H9 (cell line): ENCODE data around the gene TARBP2. TPM values are rescaled to one million over a fixed set of nuclear protein-coding genes. Genes with fewer than 3 reads are reported as not detected.

Source experiments
- DNase-seq: peaks from one replicate; pipeline ENCODE4 v3.0.0-alpha.2; 2017
- H2AFZ ChIP-seq: one replicate; pipeline ENCODE4 v1.6.1; 2013; ENCODE audit warnings: mild to moderate bottlenecking, low read length, control low read depth, moderate library complexity
- H2AK5ac ChIP-seq: 2 replicates; pipeline ENCODE4 v1.6.1; 2013; ENCODE audit warnings: low read length, control low read depth, mixed read lengths; ENCODE audit not compliant: insufficient read length
- H2BK120ac ChIP-seq: one replicate; pipeline ENCODE4 v1.6.1; 2013; ENCODE audit warnings: low read depth, mild to moderate bottlenecking, low read length, control low read depth, inconsistent platforms; ENCODE audit not compliant: poor library complexity, severe bottlenecking
- H2BK12ac ChIP-seq: 2 replicates; pipeline ENCODE4 v1.6.1; 2013; ENCODE audit warnings: low read length, control low read depth, mixed read lengths, low read depth; ENCODE audit not compliant: insufficient read length
- H2BK15ac ChIP-seq: 2 replicates; pipeline ENCODE4 v1.6.1; 2013; ENCODE audit warnings: low read depth, low read length, control low read depth
- H2BK20ac ChIP-seq: one replicate; pipeline ENCODE4 v1.6.1; 2013; ENCODE audit warnings: low read depth, mild to moderate bottlenecking, low read length, control low read depth, inconsistent platforms; ENCODE audit not compliant: poor library complexity, severe bottlenecking
- H2BK5ac ChIP-seq: 2 replicates; pipeline ENCODE4 v1.6.1; 2013; ENCODE audit warnings: low read length, control low read depth, mixed read lengths; ENCODE audit not compliant: insufficient read length
- H3K14ac ChIP-seq: 2 replicates; pipeline ENCODE4 v1.6.1; 2013; ENCODE audit warnings: low read length, control low read depth; ENCODE audit not compliant: insufficient read depth
- H3K18ac ChIP-seq: 2 replicates; pipeline ENCODE4 v1.6.1; 2013; ENCODE audit warnings: low read depth, mild to moderate bottlenecking, mixed read lengths, low read length, control low read depth; ENCODE audit not compliant: insufficient read length
- H3K23ac ChIP-seq: 2 replicates; pipeline ENCODE4 v1.6.1; 2013; ENCODE audit warnings: low read length, control low read depth, mixed read lengths, low read depth; ENCODE audit not compliant: insufficient read length
- H3K23me2 ChIP-seq: 2 replicates; pipeline ENCODE4 v1.6.1; 2013; ENCODE audit warnings: low read depth, mild to moderate bottlenecking, mixed read lengths, low read length, control low read depth; ENCODE audit not compliant: insufficient read length, poor library complexity, severe bottlenecking
- H3K27ac ChIP-seq: 2 replicates; pipeline ENCODE4 v1.5.1; 2013; ENCODE audit warnings: low read length, control low read depth, mixed read lengths, low read depth; ENCODE audit not compliant: insufficient read length
- H3K27me3 ChIP-seq: 2 replicates; pipeline ENCODE4 v1.6.1; 2013; ENCODE audit warnings: low read length, control low read depth, inconsistent platforms; ENCODE audit not compliant: insufficient read depth
- H3K4ac ChIP-seq: 2 replicates; pipeline ENCODE4 v1.6.1; 2013; ENCODE audit warnings: low read depth, mild to moderate bottlenecking, control low read depth, inconsistent platforms, low read length, moderate library complexity
- H3K4me1 ChIP-seq: 2 replicates; pipeline ENCODE4 v1.6.1; 2013; ENCODE audit warnings: low read length, control low read depth, inconsistent platforms; ENCODE audit not compliant: insufficient read depth
- H3K4me2 ChIP-seq: 2 replicates; pipeline ENCODE4 v1.6.1; 2013; ENCODE audit warnings: low read length, control low read depth, mixed read lengths; ENCODE audit not compliant: insufficient read length, insufficient read depth
- H3K56ac ChIP-seq: 2 replicates; pipeline ENCODE4 v1.6.1; 2013; ENCODE audit warnings: low read depth, mild to moderate bottlenecking, mixed read lengths, low read length, control low read depth; ENCODE audit not compliant: insufficient read length
- H3K79me1 ChIP-seq: 2 replicates; pipeline ENCODE4 v1.6.1; 2013; ENCODE audit warnings: low read depth, mild to moderate bottlenecking, moderate library complexity, low read length, control low read depth, inconsistent platforms; ENCODE audit not compliant: insufficient read depth, poor library complexity, severe bottlenecking
- H3K79me2 ChIP-seq: 2 replicates; pipeline ENCODE4 v1.6.1; 2013; ENCODE audit warnings: low read length, control low read depth, inconsistent platforms; ENCODE audit not compliant: insufficient read depth
- H3K9ac ChIP-seq: 2 replicates; pipeline ENCODE4 v1.6.1; 2013; ENCODE audit warnings: low read length, control low read depth, mixed read lengths; ENCODE audit not compliant: insufficient read length; ENCODE audit errors: extremely low read depth
- H3K9me3 ChIP-seq: one replicate; pipeline ENCODE4 v1.6.1; 2013; ENCODE audit warnings: low read depth, low read length, inconsistent platforms; ENCODE audit not compliant: control insufficient read depth
- H3T11ph ChIP-seq: one replicate; pipeline ENCODE4 v1.6.1; 2013; ENCODE audit warnings: mild to moderate bottlenecking, low read length, control low read depth, inconsistent platforms
- H4K20me1 ChIP-seq: one replicate; pipeline ENCODE4 v1.6.1; 2013; ENCODE audit not compliant: control insufficient read depth, insufficient read length, insufficient read depth
- H4K5ac ChIP-seq: 2 replicates; pipeline ENCODE4 v1.6.1; 2013; ENCODE audit warnings: low read depth, mild to moderate bottlenecking, mixed read lengths, low read length, control low read depth; ENCODE audit not compliant: insufficient read length
- H4K8ac ChIP-seq: replicated peaks from 2 replicates; pipeline ENCODE4 v1.6.1; 2013; ENCODE audit warnings: low read length, control low read depth, mixed read lengths, low read depth; ENCODE audit not compliant: insufficient read length
- H4K91ac ChIP-seq: 2 replicates; pipeline ENCODE4 v1.6.1; 2013; ENCODE audit warnings: low read depth, mild to moderate bottlenecking, moderate library complexity, mixed read lengths, low read length, control low read depth; ENCODE audit not compliant: insufficient read length
- H3K27ac Mint-ChIP-seq, 3 experiments: 2 replicates in 2 of 3; 3 replicates in 1 of 3; pipeline ENCODE4 v1.8.0; 2020 to 2021; ENCODE audit warnings: mixed read lengths in 3 of 3, mild to moderate bottlenecking in 1 of 3, moderate library complexity in 1 of 3
- H3K27me3 Mint-ChIP-seq: 2 replicates; pipeline ENCODE4 v1.8.0; 2021; ENCODE audit warnings: low read depth, mild to moderate bottlenecking, moderate library complexity, mixed read lengths
- H3K36me3 Mint-ChIP-seq, 3 experiments: 2 replicates in 2 of 3; 3 replicates in 1 of 3; pipeline ENCODE4 v1.8.0; 2020 to 2021; ENCODE audit warnings: low read depth in 3 of 3, mixed read lengths in 3 of 3; ENCODE audit not compliant: insufficient read depth in 1 of 3
- H3K4me1 Mint-ChIP-seq, 2 experiments: 2 replicates each; pipeline ENCODE4 v1.8.0; 2020; ENCODE audit warnings: mixed read lengths in 2 of 2
- H3K4me3 Mint-ChIP-seq, 2 experiments: 2 replicates in 1 of 2; 3 replicates in 1 of 2; pipeline ENCODE4 v1.8.0; 2020 to 2021; ENCODE audit warnings: mild to moderate bottlenecking in 2 of 2, mixed read lengths in 2 of 2, moderate library complexity in 1 of 2
- H3K9me3 Mint-ChIP-seq, 2 experiments: 2 replicates in 1 of 2; 3 replicates in 1 of 2; pipeline ENCODE4 v1.8.0; 2020; ENCODE audit warnings: mild to moderate bottlenecking in 2 of 2, mixed read lengths in 2 of 2, moderate library complexity in 1 of 2
- WGBS: extraction: QIAGEN DNeasy Blood & Tissue Kit; methylation state at CpG from one replicate; pipeline ENCODE4 v1.1.7; 2013; ENCODE audit warnings: missing lambda C conversion rate, low lambda C conversion rate, mixed read lengths; ENCODE audit not compliant: insufficient read length; ENCODE audit errors: extremely low coverage; 5-methylcytosine and 5-hydroxymethylcytosine counted together
- total RNA-seq: library from RNA; stranded (reverse); gene quantifications from 2 replicates; pipeline ENCODE4 v1.2.1, GENCODE V29; 2021
- TF ChIP-seq, protein P1 (sequence below): fragments of 200-600 bp; sonication (generic); conservative IDR thresholded peaks from 3 replicates; pipeline ENCODE4 v1.8.0; 2021; ENCODE audit warnings: antibody characterized with exemption, mild to moderate bottlenecking

The TARBP2 gene
- total RNA-seq, 1 experiment from 2014 or later: 79.2 TPM

DNA sequence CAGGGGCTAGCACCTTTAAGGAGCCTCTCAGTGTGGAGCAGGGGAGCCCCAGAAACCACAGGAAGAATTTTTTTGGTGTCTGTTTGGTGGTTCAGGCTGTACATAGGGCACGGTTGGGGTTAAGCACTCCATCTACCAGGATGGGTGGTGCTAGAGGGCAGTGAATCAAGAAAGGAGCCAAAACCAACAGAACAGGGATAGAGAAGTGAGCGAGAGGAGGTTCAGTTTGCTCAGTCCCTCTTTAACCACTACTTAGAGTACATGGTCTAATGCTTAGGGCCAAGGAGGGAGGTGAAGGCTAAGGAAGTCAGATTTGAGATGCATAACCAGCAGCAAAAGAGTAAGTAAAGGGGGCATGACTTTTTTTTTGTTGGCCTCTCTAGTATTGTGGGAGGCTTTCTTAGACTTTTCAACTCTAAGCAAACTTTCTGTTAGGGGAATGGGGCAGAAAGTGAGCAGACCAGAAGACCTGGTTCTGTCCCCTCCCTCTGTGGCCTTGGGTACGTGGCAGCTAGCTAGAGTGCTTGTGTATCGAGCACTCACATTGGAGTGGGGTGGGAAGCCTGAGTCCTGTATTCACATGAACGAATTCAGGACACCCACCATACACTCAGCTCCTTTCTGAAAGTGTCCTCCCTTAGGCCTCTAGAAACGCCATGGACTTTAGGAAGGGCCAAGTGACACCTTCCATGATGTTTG is 12.8 kb downstream of the TARBP2 start:
- no peak overlapping the region for H3K27ac ChIP-seq
- H3K27me3 Mint-ChIP-seq: no peaks in the 10 kb centered on the region
- no peak overlapping the region for H2BK12ac ChIP-seq
- no peaks in the 10 kb centered on the region for H3K9me3 Mint-ChIP-seq
- WGBS: no CpG with 5 or more reads among the region's 6 CpGs
- no peak overlapping the region for H4K8ac ChIP-seq
- H3K14ac ChIP-seq: no peak overlapping the region
- H3K4me2 ChIP-seq: no peak overlapping the region
- H3K9me3 ChIP-seq: no peaks in the 10 kb centered on the region
- H3K27me3 ChIP-seq: no peaks in the 10 kb centered on the region
- no peak overlapping the region for H2AFZ ChIP-seq
- TF ChIP-seq, protein P1, sequence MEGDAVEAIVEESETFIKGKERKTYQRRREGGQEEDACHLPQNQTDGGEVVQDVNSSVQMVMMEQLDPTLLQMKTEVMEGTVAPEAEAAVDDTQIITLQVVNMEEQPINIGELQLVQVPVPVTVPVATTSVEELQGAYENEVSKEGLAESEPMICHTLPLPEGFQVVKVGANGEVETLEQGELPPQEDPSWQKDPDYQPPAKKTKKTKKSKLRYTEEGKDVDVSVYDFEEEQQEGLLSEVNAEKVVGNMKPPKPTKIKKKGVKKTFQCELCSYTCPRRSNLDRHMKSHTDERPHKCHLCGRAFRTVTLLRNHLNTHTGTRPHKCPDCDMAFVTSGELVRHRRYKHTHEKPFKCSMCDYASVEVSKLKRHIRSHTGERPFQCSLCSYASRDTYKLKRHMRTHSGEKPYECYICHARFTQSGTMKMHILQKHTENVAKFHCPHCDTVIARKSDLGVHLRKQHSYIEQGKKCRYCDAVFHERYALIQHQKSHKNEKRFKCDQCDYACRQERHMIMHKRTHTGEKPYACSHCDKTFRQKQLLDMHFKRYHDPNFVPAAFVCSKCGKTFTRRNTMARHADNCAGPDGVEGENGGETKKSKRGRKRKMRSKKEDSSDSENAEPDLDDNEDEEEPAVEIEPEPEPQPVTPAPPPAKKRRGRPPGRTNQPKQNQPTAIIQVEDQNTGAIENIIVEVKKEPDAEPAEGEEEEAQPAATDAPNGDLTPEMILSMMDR: no peak
- H4K20me1 ChIP-seq: no peaks in the 10 kb centered on the region
- no peaks in the 10 kb centered on the region for H3K79me1 ChIP-seq
- no peak overlapping the region for H3K23ac ChIP-seq
- no peak overlapping the region for H2AK5ac ChIP-seq
- H3K4ac ChIP-seq: no peak overlapping the region
- no peak overlapping the region for H2BK120ac ChIP-seq
- no peak overlapping the region for H3K18ac ChIP-seq
- H3K23me2 ChIP-seq: no peaks in the 10 kb centered on the region
- H3K4me1 Mint-ChIP-seq: peaks cover 0 to 10% of the 10 kb centered on the region in 2 experiments; a peak in 3 of 4 replicates
- H3K9ac ChIP-seq: no peak overlapping the region
- no peaks in the 10 kb centered on the region for H3K79me2 ChIP-seq
- H4K91ac ChIP-seq: no peak overlapping the region
- peaks cover 3 to 22% (median 4%) of the 10 kb centered on the region in 3 experiments; a peak in 4 of 7 replicates for H3K36me3 Mint-ChIP-seq
- no peak overlapping the region for H3K56ac ChIP-seq
- no peak overlapping the region for H2BK5ac ChIP-seq
- H4K5ac ChIP-seq: no peak overlapping the region
- no peak overlapping the region for H2BK15ac ChIP-seq
- no peak for DNase-seq
- no peak overlapping the region for H2BK20ac ChIP-seq
- H3K27ac Mint-ChIP-seq: no peak overlapping the region; a peak in 1 of 7 replicates
- H3K4me1 ChIP-seq: no peaks in the 10 kb centered on the region; the same call in 1 of the 2 replicates
- no peak overlapping the region for H3T11ph ChIP-seq
- no peak overlapping the region for H3K4me3 Mint-ChIP-seq
